ENCODE data around the gene RABEP1. TPM values are rescaled to one million over a fixed set of nuclear protein-coding genes. Genes with fewer than 3 reads are reported as not detected.

The RABEP1 gene
- polyA plus RNA-seq, 1 donor from 2014 or later = 67.0 TPM

GRCh38 chr17:5381542-5381941 lies 99.5 kb downstream of the RABEP1 start:
- TF ChIP-seq SMC3 (conservative IDR thresholded peaks at IDR 0.05; ENCODE audit: poor library complexity) = no peak
- TF ChIP-seq, protein P1, sequence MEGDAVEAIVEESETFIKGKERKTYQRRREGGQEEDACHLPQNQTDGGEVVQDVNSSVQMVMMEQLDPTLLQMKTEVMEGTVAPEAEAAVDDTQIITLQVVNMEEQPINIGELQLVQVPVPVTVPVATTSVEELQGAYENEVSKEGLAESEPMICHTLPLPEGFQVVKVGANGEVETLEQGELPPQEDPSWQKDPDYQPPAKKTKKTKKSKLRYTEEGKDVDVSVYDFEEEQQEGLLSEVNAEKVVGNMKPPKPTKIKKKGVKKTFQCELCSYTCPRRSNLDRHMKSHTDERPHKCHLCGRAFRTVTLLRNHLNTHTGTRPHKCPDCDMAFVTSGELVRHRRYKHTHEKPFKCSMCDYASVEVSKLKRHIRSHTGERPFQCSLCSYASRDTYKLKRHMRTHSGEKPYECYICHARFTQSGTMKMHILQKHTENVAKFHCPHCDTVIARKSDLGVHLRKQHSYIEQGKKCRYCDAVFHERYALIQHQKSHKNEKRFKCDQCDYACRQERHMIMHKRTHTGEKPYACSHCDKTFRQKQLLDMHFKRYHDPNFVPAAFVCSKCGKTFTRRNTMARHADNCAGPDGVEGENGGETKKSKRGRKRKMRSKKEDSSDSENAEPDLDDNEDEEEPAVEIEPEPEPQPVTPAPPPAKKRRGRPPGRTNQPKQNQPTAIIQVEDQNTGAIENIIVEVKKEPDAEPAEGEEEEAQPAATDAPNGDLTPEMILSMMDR (IDR thresholded peaks at IDR 0.05; ENCODE audit: poor library complexity, severe bottlenecking) = no peak
- Histone ChIP-seq H3K9me3 (ENCODE audit: low read length) (no peaks in the 10 kb centered on the region), H2AFZ (ENCODE audit: low read depth, low read length) (no peak overlapping the region), H3K9ac (ENCODE audit: low read length) (no peak overlapping the region), H3K27me3 (ENCODE audit: insufficient read depth, low read depth, low read length) (no peaks in the 10 kb centered on the region), H3K79me2 (replicated peaks; ENCODE audit: insufficient read depth, low read length) (no peaks in the 10 kb centered on the region), H4K20me1 (ENCODE audit: insufficient read depth) (no peaks in the 10 kb centered on the region), H3F3A (ENCODE audit: insufficient read depth, low read length, poor library complexity, severe bottlenecking) (no peaks in the 10 kb centered on the region), H3K4me3 (ENCODE audit: low read length) (no peak overlapping the region), H3K4me2 (ENCODE audit: low read length) (no peak overlapping the region), H3K36me3 (ENCODE audit: insufficient read depth, low read length) (peaks cover 3% of the 10 kb centered on the region), H3K27ac (ENCODE audit: low read length) (no peak overlapping the region), H3K9me2 (ENCODE audit: insufficient read depth, low read length) (no peaks in the 10 kb centered on the region)

GRCh38 chr17:5391678-5392077 lies 109.6 kb downstream of the RABEP1 start:
- Histone ChIP-seq H3K4me3 (ENCODE audit: low read length) (no peak overlapping the region), H3K36me3 (ENCODE audit: insufficient read depth, low read length) (no peaks in the 10 kb centered on the region), H3K4me2 (ENCODE audit: low read length) (no peak overlapping the region), H3K27me3 (ENCODE audit: insufficient read depth, low read depth, low read length) (no peaks in the 10 kb centered on the region), H3K79me2 (replicated peaks; ENCODE audit: insufficient read depth, low read length) (no peaks in the 10 kb centered on the region), H3K27ac (ENCODE audit: low read length) (no peak overlapping the region), H3F3A (ENCODE audit: insufficient read depth, low read length, poor library complexity, severe bottlenecking) (no peaks in the 10 kb centered on the region), H3K9me3 (ENCODE audit: low read length) (no peaks in the 10 kb centered on the region), H3K9ac (ENCODE audit: low read length) (no peak overlapping the region), H2AFZ (ENCODE audit: low read depth, low read length) (no peak overlapping the region), H4K20me1 (ENCODE audit: insufficient read depth) (no peaks in the 10 kb centered on the region), H3K9me2 (ENCODE audit: insufficient read depth, low read length) (no peaks in the 10 kb centered on the region)
- no peak for TF ChIP-seq EZH2 (IDR thresholded peaks at IDR 0.05; ENCODE audit: borderline replicate concordance, insufficient read depth, low read length, poor library complexity, severe bottlenecking)
- no peak for TF ChIP-seq SMC3 (conservative IDR thresholded peaks at IDR 0.05; ENCODE audit: poor library complexity)
- no peak for TF ChIP-seq MXI1 (conservative IDR thresholded peaks at IDR 0.05; ENCODE audit: poor library complexity, severe bottlenecking)
- no peak for TF ChIP-seq REST (IDR thresholded peaks at IDR 0.05; ENCODE audit: borderline replicate concordance)
- TF ChIP-seq, protein P1 (IDR thresholded peaks at IDR 0.05; ENCODE audit: poor library complexity, severe bottlenecking) = no peak
- no peak for TF ChIP-seq RAD21 (conservative IDR thresholded peaks at IDR 0.05)
- TF ChIP-seq POLR2AphosphoS5 (IDR thresholded peaks at IDR 0.05) = no peak
- no peak for TF ChIP-seq TAF1 (IDR thresholded peaks at IDR 0.05; ENCODE audit: low read depth)
- TF ChIP-seq EP300 (conservative IDR thresholded peaks at IDR 0.05; ENCODE audit: poor library complexity, severe bottlenecking) = no peak
